B cell (primary cell): ENCODE results near the gene NHS.

Source experiments
- EZH2 ChIP-seq: IDR thresholded peaks from 2 replicates; pipeline ENCODE4 v1.6.1; 2012; ENCODE audit warnings: borderline replicate concordance, low read depth, mild to moderate bottlenecking, moderate library complexity, low read length; ENCODE audit not compliant: insufficient read depth, poor library complexity, severe bottlenecking
- TF ChIP-seq, protein P1 (sequence below): fragments of 200-600 bp; IDR thresholded peaks from one replicate; pipeline ENCODE4 v1.8.0; 2022; ENCODE audit warnings: antibody characterized with exemption, mild to moderate bottlenecking

DNA sequence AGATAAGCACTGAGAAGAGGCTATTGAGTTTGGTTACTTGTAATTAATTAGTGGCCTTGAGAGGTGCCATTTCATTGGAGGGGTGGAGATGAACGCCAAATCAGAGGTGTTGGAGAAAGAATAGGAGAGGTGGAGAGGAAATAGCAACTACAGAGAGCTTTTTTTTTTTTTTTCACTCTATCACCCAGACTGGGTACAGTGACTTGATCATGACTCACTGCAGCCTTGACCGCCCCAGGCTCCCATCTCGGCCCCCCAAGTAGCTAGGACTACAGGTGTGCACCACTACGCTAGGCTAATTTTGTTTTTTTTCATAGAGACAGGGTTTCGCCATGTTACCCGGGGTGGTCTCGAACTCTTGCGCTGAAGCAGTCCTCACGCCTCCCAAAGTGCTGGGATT lies 5.2 kb downstream of the NHS start:
- TF ChIP-seq, protein P1, sequence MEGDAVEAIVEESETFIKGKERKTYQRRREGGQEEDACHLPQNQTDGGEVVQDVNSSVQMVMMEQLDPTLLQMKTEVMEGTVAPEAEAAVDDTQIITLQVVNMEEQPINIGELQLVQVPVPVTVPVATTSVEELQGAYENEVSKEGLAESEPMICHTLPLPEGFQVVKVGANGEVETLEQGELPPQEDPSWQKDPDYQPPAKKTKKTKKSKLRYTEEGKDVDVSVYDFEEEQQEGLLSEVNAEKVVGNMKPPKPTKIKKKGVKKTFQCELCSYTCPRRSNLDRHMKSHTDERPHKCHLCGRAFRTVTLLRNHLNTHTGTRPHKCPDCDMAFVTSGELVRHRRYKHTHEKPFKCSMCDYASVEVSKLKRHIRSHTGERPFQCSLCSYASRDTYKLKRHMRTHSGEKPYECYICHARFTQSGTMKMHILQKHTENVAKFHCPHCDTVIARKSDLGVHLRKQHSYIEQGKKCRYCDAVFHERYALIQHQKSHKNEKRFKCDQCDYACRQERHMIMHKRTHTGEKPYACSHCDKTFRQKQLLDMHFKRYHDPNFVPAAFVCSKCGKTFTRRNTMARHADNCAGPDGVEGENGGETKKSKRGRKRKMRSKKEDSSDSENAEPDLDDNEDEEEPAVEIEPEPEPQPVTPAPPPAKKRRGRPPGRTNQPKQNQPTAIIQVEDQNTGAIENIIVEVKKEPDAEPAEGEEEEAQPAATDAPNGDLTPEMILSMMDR = no peak
- no peak for TF ChIP-seq EZH2
